NB4 (cell line): ENCODE results near the gene NRCAM.

Source experiments
- CTCF ChIP-seq: IDR thresholded peaks from one replicate; pipeline ENCODE4 v1.5.1; 2012; ENCODE audit warnings: low read depth, low read length
- MAX ChIP-seq: IDR thresholded peaks from 2 replicates; pipeline ENCODE4 v1.6.1; 2011; ENCODE audit warnings: low read depth, low read length
- MYC ChIP-seq: IDR thresholded peaks from 2 replicates; pipeline ENCODE4 v1.6.1; 2011; ENCODE audit warnings: low read depth, low read length
- POLR2A ChIP-seq: IDR thresholded peaks from 2 replicates; pipeline ENCODE4 v1.6.1; 2011; ENCODE audit warnings: mild to moderate bottlenecking; ENCODE audit not compliant: insufficient read length; ENCODE audit errors: extremely low read depth

GRCh38 chr7:108480311-108480710 is 24.1 kb upstream of the NRCAM start:
- TF ChIP-seq CTCF, result no peak
- TF ChIP-seq POLR2A, result no peak
- TF ChIP-seq MAX, result no peak
- TF ChIP-seq MYC, result no peak
